HG02852 (cell line): ENCODE data around the gene ERFL.

Experiments
- ATAC-seq: cut with Tn5 transposase; IDR thresholded peaks from one replicate; pipeline ENCODE4 v1.9.1; 2021; ENCODE audit warnings: mild to moderate bottlenecking, moderate library complexity; ENCODE audit not compliant: unreplicated experiment

ERFL gene

DNA sequence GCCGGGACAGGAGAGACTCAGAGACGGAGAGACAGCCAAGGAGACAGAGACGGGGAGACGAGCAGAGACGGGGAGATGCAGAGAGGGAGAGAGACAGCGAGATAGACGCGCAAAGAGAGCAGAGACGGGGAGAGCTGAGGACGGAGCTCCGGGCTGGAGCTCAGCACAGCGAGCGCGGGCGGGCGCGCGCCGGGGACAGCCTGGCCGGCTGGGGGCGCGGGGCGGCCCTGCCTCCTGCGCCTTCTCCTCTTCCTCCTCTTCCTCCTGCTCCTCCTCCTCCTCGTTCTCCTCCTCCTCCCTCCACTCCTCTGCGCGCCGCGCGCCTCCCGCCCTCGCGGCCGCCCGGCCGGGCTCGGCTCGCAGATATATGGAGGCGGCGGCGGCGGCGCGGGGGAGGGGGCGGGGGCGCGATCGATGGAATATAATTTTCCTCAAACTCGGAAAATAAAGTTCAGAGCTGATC is at the start of gene ERFL:
TSS of gene ERFL (minus strand) at position 229 of the 463 bp plus-strand sequence. CDS start 15,530 bp downstream, outside the sequence.
- no peak for ATAC-seq

DNA sequence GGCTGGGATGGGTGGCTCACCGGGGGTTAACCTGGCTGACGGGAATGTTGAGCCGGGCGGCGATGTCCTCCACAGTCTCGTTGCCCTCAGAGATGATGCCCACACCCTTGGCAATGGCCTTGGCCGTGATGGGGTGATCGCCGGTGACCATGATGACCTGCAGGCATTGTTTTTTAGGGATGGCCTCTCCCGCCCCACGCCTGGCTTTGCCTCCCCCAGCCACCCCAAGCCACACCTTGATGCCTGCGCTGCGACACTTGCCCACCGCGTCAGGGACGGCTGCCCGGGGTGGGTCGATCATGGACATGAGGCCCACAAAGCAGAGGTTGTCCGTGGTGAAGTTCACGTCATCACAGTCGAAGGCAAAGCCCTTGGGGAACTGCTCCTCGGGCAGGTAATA is 49.7 kb upstream of the ERFL start:
- no peak for ATAC-seq

DNA sequence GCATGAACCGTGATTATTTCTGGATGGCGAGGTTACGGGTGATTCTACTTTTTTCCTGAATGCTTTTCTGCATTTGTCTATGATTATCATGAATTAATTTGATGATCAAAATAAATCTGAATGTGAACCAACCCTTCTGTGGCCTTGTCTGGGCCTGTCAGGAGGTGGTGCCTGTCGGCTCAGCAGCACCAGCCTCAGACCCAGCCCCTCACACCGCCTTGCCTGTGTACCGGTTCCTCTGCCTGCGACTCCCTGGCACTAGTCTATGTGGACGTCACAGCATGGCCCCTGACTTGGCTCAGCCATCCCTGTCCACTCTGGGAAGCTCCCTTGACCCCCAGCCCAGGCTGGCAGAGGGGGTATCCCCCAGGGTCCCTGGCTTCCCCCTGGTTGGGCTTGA is 46.4 kb upstream of the ERFL start:
- ATAC-seq = no peak

GRCh38 chr19:41971363-41971762 is 43.1 kb upstream of the ERFL start:
- no peak for ATAC-seq

DNA sequence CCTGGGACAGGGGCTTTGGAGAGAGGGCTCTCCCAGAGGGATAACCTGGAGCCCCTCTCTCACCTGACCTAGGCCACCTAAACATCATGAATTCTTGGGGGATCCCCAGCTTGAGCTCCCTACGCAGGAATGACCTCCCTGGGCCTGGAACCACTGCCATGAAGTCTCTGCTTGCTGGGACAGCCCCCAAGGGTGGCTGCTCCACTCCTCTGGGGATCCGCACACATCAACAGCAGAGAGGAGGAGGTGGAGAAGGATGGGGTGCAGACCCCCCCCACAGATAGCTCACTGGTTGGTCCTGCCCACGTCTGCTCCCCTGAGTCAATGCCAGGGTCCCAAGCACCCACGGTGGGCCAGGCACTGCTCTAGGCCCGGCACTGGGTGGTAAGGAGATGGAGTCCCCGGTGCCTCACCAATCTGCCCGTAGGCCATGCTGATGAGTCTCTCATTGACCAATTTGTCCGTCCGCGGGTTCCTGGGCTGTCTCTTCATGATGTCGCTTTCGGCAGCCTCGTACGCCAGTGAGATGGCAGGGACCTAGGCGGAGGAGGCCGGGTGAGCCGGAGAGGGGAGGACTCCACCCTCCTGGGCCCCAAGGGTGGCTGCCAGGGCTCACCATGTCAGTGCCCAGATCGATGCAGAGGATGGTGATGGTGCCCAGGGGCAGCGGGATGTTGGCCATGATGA is 41.7 kb upstream of the ERFL start:
- no peak for ATAC-seq

DNA sequence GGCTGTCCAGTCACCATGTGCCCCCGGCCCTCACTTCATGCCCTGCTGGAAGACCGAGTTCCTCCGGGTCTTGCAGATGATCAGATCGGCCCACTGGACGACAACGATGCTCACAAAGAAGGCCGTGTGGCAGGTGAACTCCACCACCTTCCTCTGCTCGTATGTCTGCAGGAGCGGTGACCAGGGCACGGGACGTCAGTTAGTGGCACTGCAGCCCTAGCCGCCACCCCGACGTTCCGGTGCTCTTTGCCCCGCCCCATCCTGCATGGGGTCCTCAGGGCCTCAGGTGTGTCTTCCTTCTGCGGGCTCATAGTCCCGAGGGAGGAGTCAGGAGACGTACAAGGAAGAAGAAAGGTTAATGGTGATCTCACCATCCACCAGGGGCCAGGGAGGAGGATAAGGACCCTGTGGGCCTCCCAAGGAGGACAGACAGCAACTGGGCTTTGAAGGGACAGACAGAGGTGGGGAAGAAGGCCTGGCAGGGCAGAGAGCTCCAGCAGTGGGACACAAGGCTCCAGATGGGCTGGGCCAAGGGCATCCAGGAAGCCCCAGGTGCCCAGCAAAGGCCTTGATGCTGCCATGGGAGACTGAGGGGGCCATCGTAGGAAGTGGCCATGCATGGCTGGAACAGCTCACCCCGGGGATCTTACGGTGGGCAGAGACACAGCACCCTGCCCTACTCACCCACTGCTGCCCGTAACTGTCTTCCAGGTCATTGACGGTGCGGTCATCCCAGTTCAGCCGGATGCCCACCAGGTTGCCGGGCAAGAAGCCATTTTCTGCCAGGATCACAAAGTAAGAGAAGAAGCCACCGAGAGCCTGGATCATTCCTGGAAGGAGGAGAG is 40.7 kb upstream of the ERFL start:
- ATAC-seq = no peak

GRCh38 chr19:41967054-41967783 is 39.0 kb upstream of the ERFL start:
- ATAC-seq = no peak

DNA sequence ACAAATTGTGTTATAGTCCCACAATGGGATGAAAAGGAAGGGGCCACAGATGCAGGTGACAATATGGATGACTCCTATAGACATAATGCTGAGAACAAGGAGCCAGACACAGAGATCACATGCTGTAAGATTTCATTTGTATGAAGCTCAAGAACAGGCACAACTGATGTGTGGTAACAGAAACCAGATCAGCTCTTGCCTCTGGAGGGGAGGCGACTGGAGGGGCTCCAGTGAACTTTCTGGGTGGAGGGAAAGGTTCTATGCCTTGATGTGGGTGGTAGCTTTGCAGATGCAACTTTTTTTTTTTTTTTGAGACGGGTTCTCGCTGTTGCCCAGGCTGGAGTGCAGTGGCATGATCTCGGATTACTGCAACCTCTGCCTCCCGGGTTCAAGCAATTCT is 36.9 kb upstream of the ERFL start:
- ATAC-seq = no peak

DNA sequence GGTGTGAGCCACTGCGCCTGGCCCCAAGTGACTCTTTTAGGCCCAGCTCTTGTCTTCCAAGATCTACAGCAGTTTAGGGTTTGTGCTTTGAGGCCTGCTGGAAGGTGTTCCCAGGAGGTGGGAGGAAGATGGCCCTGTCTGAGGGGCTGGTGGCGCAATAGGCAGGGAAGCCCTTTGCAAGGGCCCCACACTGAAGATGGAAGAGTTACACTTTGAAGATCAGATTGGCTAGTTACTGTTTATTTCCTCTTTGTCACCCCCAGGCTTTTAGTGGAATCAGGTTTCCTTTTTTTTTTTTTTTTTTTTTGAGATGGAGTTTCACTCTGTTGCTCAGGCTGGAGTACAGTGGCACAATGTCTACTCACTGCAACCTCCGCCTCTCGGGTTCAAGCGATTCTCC is 32.7 kb upstream of the ERFL start:
- ATAC-seq = no peak

DNA sequence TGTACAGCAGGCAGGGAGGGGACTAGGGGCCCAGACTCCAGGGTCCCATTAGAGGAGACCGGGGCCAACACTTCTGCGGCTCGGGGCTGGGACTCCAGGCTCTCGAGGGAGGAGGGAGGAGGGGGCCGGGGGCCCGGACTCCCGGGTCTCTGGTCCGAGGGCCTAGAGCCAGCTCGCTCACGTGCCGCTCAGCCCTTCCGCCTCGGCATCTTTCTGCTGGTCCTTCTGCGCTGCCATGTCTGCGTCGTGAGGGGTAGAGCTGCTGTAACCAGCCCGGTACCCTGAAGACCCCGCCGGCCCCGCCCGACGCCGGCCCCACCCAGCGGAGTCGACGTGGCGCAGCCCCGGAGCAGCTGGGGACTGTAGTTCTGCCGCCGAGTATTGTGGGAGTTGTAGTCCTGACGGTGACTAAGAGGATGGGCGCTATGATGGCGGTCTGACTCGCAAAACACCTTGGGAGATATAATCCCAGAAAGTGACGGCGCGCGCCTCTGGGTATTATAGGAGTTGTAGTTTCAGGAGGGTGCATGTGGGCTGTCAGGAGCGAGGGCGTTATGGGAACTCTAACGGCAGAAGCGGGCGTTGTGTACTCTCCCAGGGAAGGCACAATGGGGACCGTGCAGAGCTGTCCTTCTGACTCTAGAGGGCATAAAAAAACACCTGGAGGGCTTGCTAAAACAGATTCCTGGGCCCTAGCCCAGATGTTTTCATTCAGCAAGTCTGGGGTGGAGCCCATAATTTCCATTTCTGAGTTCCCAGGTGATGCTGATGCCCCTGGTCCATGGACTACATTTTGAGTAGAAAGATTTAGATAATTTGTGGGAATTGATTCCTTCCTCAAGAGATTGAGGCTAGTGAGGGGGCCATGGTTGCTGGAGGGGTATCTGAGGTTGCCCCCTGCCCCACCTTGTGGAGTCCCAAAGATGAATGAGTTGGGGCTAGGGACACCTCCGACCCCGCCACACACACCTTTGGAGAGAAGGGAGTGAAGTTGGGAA is 31.1 kb upstream of the ERFL start, which contains the start of gene RABAC1:
TSS of gene RABAC1 (minus strand) at position 266 of the 998 bp plus-strand sequence. CDS start at position 237, 29 bp downstream.
- ATAC-seq = peak; percentile 84

DNA sequence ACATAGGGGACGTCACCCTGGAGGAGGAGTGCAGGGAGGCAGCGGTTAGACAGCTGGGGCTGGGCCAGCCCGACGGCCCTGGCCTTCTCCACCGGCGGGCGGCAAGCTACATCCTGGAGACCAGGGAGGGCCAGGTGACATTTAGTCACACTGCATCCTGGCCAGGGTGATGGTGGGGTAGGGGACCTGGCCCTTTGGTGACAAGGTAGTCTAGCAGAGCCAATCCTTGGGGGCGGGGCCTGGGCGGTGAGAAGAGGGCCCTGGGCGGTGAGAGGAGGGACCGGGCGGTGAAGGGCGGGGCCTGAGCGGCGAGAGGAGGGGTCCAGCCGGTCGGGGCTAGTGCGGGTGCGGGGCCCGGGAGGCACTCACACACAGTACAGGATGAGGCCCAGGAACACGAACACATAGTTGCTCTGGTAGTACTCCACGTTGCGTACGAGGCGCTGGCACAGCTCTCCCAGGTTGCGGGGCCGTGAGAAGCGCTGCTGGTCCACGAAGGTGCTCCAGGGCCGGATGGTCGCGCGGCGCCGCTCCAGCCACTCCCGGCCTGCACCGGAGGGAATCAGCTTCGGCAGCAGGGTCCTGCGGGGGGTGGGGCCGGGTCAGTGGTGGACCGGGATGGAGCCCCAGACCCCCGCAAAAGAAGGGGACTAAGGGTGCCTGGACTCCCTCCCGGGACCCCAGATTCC is 30.3 kb upstream of the ERFL start:
- no peak for ATAC-seq

- ATAC-seq = no peak
Observed at GRCh38 chr19:41957838-41958366, 29.7 kb upstream of the ERFL start.

DNA sequence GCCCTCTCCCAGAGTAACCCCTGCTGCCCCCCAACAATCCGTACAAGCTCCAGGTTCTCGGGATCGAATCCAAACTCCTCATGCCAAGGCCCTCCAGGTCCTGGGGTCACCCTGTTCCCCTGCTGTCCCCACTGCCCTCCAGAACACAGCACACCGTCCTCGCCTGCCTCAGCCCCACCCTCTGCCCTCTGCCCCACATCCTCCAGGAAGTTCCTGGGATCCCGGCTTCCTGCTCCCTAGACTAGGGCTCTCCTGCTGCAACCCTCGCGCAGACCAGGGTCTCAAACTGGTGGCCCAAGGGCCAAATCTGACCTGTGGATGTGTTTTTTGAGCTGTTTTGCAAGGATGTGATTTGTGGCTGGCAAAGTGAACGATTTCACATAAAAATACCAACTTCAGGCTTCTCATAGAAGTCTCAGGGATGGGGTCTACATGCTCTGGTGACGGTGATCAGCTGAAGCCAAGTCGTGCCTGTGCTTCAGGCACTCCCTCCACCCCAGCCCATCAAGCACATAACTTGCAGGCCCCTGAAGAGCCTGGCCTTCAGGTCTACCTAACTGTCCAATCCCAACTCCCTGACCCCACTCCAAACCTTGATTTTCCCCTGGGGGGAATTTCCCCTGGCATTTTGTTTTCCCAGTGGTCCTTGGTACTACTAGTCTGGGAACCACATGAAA is 29.1 kb upstream of the ERFL start:
- no peak for ATAC-seq

- ATAC-seq = no peak
Observed at GRCh38 chr19:41956621-41957020, 28.4 kb upstream of the ERFL start.

GRCh38 chr19:41955521-41955920 is 27.3 kb upstream of the ERFL start:
- ATAC-seq = no peak

- no peak for ATAC-seq
Observed at GRCh38 chr19:41951686-41952172, 23.5 kb upstream of the ERFL start.

DNA sequence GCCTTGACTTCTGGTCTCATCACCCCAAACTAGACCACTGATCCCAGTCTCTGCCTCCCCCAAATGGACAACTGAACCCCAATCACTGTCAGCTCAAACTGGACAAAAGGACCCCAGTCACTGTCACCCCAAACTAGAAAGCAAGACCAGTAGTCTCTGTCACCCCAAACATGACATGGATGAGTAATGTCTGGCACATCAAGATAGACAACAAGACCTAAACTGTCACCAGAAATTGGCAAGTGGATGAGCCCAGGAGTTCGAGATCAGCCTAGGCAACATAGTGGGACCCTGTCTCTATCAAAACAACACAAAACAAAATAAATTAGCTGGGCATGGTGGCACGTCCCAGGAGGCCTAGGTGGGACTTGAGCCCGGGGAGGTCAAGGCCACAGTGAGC is 18.8 kb upstream of the ERFL start:
- no peak for ATAC-seq

- ATAC-seq = peak; percentile 70
Observed at GRCh38 chr19:41945135-41945766, 17.0 kb upstream of the ERFL start.
